ENCODE measurements around the gene SF3B2.

DNA sequence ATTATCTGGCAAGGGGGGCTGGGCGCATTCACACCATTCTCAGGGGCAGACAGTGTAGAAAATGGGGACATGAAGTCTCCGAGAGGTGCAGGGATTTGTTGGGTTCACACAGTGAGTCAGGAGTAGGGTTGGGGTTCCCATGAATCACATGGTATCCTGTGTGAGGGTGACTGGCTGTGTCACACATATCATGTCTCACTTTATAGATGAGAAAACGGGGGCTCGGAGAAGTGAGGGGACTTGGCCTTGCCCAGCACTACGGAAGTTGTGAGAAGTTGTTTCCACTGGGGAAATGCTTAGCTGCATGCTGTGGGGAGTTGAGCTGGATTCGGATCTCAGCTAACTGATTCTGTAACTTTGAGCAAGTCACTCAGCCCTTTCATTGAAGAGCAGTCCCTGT, 7.4 kb upstream of the SF3B2 start:
- no peak for TF ChIP-seq TOX (CRISPR knock-in tag; IDR thresholded peaks at IDR 0.05; ENCODE audit: borderline replicate concordance)
- no peak for TF ChIP-seq RARB (CRISPR knock-in tag; IDR thresholded peaks at IDR 0.05)
- TF ChIP-seq ISL1 (CRISPR knock-in tag; IDR thresholded peaks at IDR 0.05), result no peak
- TF ChIP-seq POU6F1 (CRISPR knock-in tag; IDR thresholded peaks at IDR 0.05; ENCODE audit: borderline replicate concordance, low read depth), result no peak
- no peak for TF ChIP-seq TCF4 (CRISPR knock-in tag; IDR thresholded peaks at IDR 0.05; ENCODE audit: borderline replicate concordance)
- TF ChIP-seq CREB5 (CRISPR knock-in tag; IDR thresholded peaks at IDR 0.05; ENCODE audit: low read depth), result no peak
